A673 (cell line): Measurements from ENCODE around the gene DTL.

Experiments
- CTCF ChIP-seq: fragments of 300-800, 200-600 bp; sonication (generic); conservative IDR thresholded peaks from 2 replicates; pipeline ENCODE4 v1.5.1; 2017; ENCODE audit warnings: low read depth, mild to moderate bottlenecking, antibody characterized with exemption, low read length, moderate library complexity, mixed read lengths
- EZH2 ChIP-seq: fragments of 200-600 bp; sonication (generic); IDR thresholded peaks from 2 replicates; pipeline ENCODE4 v1.6.1; 2017; ENCODE audit warnings: borderline replicate concordance, low read depth, mild to moderate bottlenecking, mixed read lengths, antibody characterized with exemption, low read length; ENCODE audit not compliant: poor library complexity, severe bottlenecking

GRCh38 chr1:212135166-212135565 lies 99.6 kb downstream of the DTL start:
- TF ChIP-seq CTCF (no peak), EZH2 (no peak)
